ENCODE results near the gene MAP3K7CL.
A peak's percentile ranks its signal among the peaks of the same experiment; 100 is the strongest.

MAP3K7CL gene

GRCh38 chr21:29130270-29130969 is at the start of gene MAP3K7CL:
Gene MAP3K7CL, plus strand, starts transcription at chr21:29130644. Its CDS starts 2,701 bp downstream, at chr21:29133345.
- DNase-seq: no peak

- no peak for DNase-seq
Measured at GRCh38 chr21:29082046-29082815, 48.2 kb upstream of the MAP3K7CL start.

- DNase-seq: no peak
Measured at GRCh38 chr21:29083306-29083705, 47.1 kb upstream of the MAP3K7CL start.

GRCh38 chr21:29084372-29084771 is 46.1 kb upstream of the MAP3K7CL start:
- DNase-seq: no peak

- DNase-seq: no peak
Measured at GRCh38 chr21:29085106-29085752, 45.2 kb upstream of the MAP3K7CL start.

GRCh38 chr21:29091033-29091432 is 39.4 kb upstream of the MAP3K7CL start:
- no peak for DNase-seq

- no peak for DNase-seq
Measured at GRCh38 chr21:29092102-29092959, 38.1 kb upstream of the MAP3K7CL start.

GRCh38 chr21:29096218-29097015 is 34.0 kb upstream of the MAP3K7CL start:
- DNase-seq: no peak

GRCh38 chr21:29098156-29098555 is 32.3 kb upstream of the MAP3K7CL start:
- DNase-seq: no peak

- DNase-seq: no peak
Measured at GRCh38 chr21:29102791-29103257, 27.6 kb upstream of the MAP3K7CL start.

GRCh38 chr21:29104239-29104708 is 26.2 kb upstream of the MAP3K7CL start:
- DNase-seq: no peak

GRCh38 chr21:29105218-29105617 is 25.2 kb upstream of the MAP3K7CL start:
- peak; percentile 47 for DNase-seq

GRCh38 chr21:29114765-29115500 is 15.5 kb upstream of the MAP3K7CL start:
- DNase-seq: no peak

- DNase-seq: no peak
Measured at GRCh38 chr21:29115899-29116298, 14.5 kb upstream of the MAP3K7CL start.

GRCh38 chr21:29117372-29117955 is 13.0 kb upstream of the MAP3K7CL start:
- no peak for DNase-seq

GRCh38 chr21:29121759-29122158 is 8.7 kb upstream of the MAP3K7CL start:
- DNase-seq: no peak

GRCh38 chr21:29124645-29125044 is 5.8 kb upstream of the MAP3K7CL start:
- DNase-seq: no peak

GRCh38 chr21:29125191-29125590 is 5.3 kb upstream of the MAP3K7CL start:
- DNase-seq: no peak

- no peak for DNase-seq
Measured at GRCh38 chr21:29125979-29126378, 4.5 kb upstream of the MAP3K7CL start.

GRCh38 chr21:29133241-29133640 is 2.8 kb downstream of the MAP3K7CL start:
- no peak for DNase-seq

- DNase-seq: no peak
Measured at GRCh38 chr21:29133796-29134195, 3.4 kb downstream of the MAP3K7CL start.

Measured in NCI-H82 (cell line).